Gastroesophageal sphincter (tissue), 3 donors: ENCODE measurements around the gene PRRT3.

ENCODE experiments used
- POLR2A ChIP-seq, 2 donors: fragments of 450-650 bp; IDR thresholded peaks; one replicate each; pipeline ENCODE4 v1.6.1; 2017; ENCODE audit warnings: antibody characterized with exemption in 2 of 2, mild to moderate bottlenecking in 2 of 2, moderate library complexity in 1 of 2
- TF ChIP-seq, protein P1 (sequence below), 4 experiments: fragments of 200-600 bp in 2 of 4; fragments of 450-650 bp in 2 of 4; sonication (generic) in 1 of 4; IDR thresholded peaks; one replicate each; pipeline ENCODE4 v1.5.1; 2017 to 2019; ENCODE audit warnings: antibody characterized with exemption in 4 of 4, mild to moderate bottlenecking in 2 of 4, moderate library complexity in 2 of 4

DNA sequence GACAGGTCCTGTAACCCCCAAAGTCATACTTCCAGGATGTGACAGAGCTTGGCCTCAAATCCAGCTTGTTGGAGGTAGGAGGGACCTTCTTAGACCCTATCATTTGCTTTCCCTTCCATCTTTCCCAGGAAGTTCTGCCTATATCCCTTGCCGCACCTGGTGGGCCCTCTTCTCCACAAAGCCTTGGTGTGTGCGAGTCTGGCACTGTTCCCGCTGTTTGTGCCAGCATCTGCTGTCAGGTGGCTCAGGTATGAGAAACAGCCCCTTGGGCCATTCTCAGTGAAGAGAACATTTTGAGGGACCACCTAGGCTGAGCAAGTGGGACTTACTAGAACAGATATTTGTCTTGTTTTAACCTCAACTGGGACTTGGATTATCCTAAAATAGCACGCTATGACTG lies 48.3 kb downstream of the PRRT3 start:
- TF ChIP-seq, protein P1, sequence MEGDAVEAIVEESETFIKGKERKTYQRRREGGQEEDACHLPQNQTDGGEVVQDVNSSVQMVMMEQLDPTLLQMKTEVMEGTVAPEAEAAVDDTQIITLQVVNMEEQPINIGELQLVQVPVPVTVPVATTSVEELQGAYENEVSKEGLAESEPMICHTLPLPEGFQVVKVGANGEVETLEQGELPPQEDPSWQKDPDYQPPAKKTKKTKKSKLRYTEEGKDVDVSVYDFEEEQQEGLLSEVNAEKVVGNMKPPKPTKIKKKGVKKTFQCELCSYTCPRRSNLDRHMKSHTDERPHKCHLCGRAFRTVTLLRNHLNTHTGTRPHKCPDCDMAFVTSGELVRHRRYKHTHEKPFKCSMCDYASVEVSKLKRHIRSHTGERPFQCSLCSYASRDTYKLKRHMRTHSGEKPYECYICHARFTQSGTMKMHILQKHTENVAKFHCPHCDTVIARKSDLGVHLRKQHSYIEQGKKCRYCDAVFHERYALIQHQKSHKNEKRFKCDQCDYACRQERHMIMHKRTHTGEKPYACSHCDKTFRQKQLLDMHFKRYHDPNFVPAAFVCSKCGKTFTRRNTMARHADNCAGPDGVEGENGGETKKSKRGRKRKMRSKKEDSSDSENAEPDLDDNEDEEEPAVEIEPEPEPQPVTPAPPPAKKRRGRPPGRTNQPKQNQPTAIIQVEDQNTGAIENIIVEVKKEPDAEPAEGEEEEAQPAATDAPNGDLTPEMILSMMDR (IDR thresholded peaks at IDR 0.05): no peak
- TF ChIP-seq POLR2A (IDR thresholded peaks at IDR 0.05): no peak
